ENCODE measurements around the gene TKFC.

- no peak for TF ChIP-seq TAF1 (IDR thresholded peaks at IDR 0.05; ENCODE audit: low read depth)
- no peak for TF ChIP-seq MAX (IDR thresholded peaks at IDR 0.05)
- TF ChIP-seq FOXM1 (IDR thresholded peaks at IDR 0.05; ENCODE audit: borderline replicate concordance, low read depth), result no peak
- no peak for TF ChIP-seq YY1 (IDR thresholded peaks at IDR 0.05; ENCODE audit: low read depth)
- no peak for TF ChIP-seq EP300 (IDR thresholded peaks at IDR 0.05; ENCODE audit: borderline replicate concordance)
- TF ChIP-seq CEBPB (IDR thresholded peaks at IDR 0.05), result no peak
- TF ChIP-seq, protein P1, sequence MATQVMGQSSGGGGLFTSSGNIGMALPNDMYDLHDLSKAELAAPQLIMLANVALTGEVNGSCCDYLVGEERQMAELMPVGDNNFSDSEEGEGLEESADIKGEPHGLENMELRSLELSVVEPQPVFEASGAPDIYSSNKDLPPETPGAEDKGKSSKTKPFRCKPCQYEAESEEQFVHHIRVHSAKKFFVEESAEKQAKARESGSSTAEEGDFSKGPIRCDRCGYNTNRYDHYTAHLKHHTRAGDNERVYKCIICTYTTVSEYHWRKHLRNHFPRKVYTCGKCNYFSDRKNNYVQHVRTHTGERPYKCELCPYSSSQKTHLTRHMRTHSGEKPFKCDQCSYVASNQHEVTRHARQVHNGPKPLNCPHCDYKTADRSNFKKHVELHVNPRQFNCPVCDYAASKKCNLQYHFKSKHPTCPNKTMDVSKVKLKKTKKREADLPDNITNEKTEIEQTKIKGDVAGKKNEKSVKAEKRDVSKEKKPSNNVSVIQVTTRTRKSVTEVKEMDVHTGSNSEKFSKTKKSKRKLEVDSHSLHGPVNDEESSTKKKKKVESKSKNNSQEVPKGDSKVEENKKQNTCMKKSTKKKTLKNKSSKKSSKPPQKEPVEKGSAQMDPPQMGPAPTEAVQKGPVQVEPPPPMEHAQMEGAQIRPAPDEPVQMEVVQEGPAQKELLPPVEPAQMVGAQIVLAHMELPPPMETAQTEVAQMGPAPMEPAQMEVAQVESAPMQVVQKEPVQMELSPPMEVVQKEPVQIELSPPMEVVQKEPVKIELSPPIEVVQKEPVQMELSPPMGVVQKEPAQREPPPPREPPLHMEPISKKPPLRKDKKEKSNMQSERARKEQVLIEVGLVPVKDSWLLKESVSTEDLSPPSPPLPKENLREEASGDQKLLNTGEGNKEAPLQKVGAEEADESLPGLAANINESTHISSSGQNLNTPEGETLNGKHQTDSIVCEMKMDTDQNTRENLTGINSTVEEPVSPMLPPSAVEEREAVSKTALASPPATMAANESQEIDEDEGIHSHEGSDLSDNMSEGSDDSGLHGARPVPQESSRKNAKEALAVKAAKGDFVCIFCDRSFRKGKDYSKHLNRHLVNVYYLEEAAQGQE (IDR thresholded peaks at IDR 0.05; ENCODE audit: low read depth), result no peak
- TF ChIP-seq TEAD4 (IDR thresholded peaks at IDR 0.05), result no peak
- TF ChIP-seq NFIC (IDR thresholded peaks at IDR 0.05), result no peak
- TF ChIP-seq ZBTB7A (IDR thresholded peaks at IDR 0.05; ENCODE audit: low read depth), result no peak
- no peak for TF ChIP-seq TCF12 (IDR thresholded peaks at IDR 0.05; ENCODE audit: low read depth)
- TF ChIP-seq RAD21 (IDR thresholded peaks at IDR 0.05; ENCODE audit: low read depth), result no peak
- TF ChIP-seq EGR1 (IDR thresholded peaks at IDR 0.05), result no peak
Observed at GRCh38 chr11:61370349-61371005, 37.4 kb downstream of the TKFC start.

All from Ishikawa (cell line).